GM18502 (cell line): ENCODE data around the gene CALU.

Experiments used
- ATAC-seq: cut with Tn5 transposase; IDR thresholded peaks from one replicate; pipeline ENCODE4 v1.9.1; 2021; ENCODE audit warnings: mild to moderate bottlenecking; ENCODE audit not compliant: unreplicated experiment, poor library complexity

Gene CALU

GRCh38 chr7:128781126-128781525 lies 42.0 kb downstream of the CALU start:
- no peak for ATAC-seq

- ATAC-seq = no peak
These were observed 42.7 kb downstream of the CALU start for GRCh38 chr7:128781851-128782250.

- ATAC-seq = no peak
These were observed 44.1 kb downstream of the CALU start for GRCh38 chr7:128783143-128783861.

DNA sequence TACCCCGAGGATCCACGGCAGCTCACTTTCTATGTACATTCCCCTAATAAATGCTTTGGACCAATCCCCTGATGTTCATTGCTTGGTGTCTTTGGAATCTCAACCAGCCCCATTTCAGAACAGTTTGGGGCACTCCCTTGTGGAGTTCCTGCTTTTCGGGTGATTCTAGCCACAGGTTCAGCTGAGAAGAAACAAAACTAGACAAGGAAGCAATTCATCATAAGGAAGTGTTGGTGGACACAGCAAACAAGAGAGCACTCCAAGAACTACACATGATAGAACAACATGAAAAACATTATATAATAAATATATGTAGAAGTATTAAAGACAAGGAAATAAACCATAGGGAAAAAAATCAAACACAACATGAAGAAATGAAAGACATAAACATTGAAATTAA lies 46.6 kb downstream of the CALU start:
- ATAC-seq = no peak

DNA sequence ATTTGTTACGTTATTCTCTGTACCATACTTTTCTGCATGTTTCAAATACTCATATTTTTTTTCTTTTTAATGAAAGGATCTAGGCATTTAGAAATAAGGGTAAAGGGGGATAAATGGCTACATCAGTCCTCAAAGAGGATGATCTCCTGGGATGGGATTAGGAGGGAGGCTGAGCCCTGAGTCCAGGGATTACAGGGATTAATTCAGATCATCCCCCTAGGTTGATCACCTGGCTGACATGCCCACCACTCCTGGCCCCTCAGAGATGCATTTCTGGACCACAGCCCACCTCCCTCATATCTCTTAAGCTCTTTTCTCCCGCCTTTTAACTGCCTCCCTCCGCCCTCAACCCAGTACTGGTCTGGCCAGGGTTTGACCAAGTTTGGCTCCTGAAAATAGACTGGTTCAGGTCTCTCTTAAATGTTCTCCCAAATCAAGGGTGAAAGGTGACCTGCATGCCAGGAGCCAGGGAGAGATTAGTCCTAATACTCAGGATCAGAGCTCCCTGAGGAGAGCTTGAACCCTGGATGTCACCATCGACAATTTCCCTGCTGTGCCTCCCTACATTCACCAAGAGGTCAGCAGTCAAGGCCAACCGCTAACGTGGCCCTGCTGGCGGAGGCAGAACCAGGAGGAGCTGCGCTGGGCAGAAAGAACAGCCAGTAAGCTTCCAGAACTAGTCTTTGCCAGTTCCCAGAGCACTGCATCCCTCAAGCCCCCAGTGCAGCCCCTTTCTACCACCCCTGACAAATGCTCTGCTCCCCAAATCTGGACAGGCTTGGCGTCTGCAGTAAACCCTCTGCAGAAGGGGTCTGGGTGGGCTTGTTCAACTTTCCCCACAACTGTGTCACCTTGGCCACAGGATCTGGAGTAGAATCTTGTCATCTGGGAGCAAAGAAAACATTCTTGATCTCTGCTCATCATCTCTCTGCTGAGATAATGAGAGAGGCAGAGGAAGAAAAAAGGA lies 49.6 kb downstream of the CALU start:
- no peak for ATAC-seq

- peak; percentile 23 for ATAC-seq
These were observed 51.3 kb downstream of the CALU start for GRCh38 chr7:128790315-128791041.

- ATAC-seq = peak; percentile 86
These were observed 52.2 kb downstream of the CALU start, which contains the start of gene CCDC136 for GRCh38 chr7:128791121-128791971. Gene CCDC136 (plus strand): TSS chr7:128791968. CDS start chr7:128792412, 444 bp downstream.

GRCh38 chr7:128791972-128792327 lies 52.8 kb downstream of the CALU start:
- ATAC-seq = no peak

GRCh38 chr7:128792471-128793180 lies 53.5 kb downstream of the CALU start:
- ATAC-seq = no peak

DNA sequence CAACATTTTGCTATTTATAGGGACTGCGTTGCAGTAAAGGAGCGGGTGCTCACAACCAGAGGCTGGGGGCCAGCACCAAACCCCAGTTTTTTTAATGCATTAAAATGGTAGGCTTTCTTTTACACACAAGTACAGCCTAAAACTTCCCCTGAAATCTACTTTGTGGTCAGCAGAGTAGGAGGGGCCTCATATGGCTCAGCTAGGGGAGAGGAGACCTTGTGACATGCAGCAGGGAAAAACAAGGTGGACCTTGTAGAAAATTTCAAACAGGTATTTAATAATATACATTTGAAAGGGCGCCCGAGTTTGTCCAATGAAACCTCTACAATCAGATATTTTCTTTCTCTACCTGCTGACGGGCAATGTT lies 54.0 kb downstream of the CALU start:
- no peak for ATAC-seq

DNA sequence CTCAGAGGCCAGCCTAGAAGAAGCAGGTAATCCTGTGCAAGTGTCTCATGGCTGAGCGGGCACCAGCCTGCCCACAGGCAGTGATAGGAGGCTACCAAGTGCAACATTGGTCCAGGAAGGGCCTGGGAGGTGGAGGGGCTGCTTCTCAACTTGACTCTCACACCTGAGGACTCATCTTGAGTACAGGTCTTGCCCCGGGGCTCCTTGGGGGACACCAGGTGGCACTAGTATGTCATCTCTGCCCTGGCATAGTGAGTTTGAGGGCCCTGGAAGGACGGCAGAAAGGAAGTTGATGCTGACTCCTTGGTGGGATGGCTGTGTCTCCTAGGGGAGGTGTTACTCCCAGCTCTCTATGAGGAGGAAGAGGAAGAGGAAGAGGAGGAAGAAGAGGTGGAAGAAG lies 54.9 kb downstream of the CALU start:
- no peak for ATAC-seq

- ATAC-seq = no peak
These were observed 55.3 kb downstream of the CALU start for GRCh38 chr7:128794436-128794835.

DNA sequence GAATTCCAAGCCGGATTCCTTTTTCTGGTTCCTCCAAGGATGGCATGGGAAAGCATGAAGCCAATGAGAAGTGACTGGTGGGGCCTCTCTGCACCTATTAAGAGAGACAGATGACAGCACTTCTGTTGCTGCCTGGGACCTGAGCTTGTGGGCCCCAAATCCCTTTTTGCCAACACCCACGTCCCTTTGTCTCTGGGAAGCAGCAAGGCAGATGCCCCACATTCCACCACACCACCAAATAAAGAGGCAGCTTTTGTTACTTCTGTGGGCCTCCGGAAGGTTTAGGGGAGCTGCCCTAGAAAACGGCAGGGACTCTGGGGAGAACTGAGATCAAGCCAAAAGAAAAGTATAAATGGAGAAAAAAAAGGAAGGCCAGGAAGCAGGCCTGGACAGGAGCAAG lies 56.0 kb downstream of the CALU start:
- no peak for ATAC-seq

- no peak for ATAC-seq
These were observed 57.2 kb downstream of the CALU start for GRCh38 chr7:128796327-128796726.

- no peak for ATAC-seq
These were observed 60.3 kb downstream of the CALU start for GRCh38 chr7:128799451-128799850.

DNA sequence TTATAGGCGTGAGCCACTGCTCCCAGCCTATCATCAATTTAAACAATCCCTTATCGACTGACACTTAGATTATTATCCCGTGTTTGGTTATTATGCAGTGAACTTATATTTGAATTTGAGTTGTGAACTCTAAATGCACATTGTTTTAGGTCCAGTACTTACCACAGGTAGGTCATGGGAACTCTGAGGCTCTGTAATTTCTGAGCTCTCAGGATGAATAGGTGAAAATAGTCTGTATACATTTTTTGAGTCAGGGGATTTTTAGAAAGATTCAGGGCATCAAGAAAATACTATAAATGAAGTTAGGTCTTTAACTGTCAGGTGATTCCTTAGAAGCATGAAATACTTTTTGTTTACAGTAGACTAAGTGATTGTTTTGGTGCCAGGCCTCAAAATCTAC lies 61.4 kb downstream of the CALU start:
- no peak for ATAC-seq

- no peak for ATAC-seq
These were observed 61.8 kb downstream of the CALU start for GRCh38 chr7:128801003-128801402.

GRCh38 chr7:128801667-128802418 lies 62.7 kb downstream of the CALU start:
- ATAC-seq = no peak

DNA sequence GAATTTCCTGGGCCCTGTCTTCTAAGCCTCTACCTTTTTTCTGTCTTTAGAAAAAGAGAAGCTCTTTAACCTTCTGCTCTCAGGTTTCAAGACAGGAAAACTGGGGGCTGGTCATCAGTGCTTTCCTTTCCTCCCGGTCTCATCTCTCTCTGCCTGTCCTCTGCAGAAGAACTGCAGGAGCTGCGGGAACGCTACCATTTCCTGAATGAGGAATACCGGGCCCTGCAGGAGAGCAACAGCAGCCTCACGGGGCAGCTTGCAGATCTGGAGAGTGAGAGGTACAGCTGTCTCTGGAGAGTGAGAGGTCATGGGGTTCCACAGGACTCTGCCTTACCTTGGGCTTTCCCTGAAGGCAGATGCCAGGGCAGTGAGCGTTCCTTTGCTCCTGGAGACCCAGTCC lies 65.3 kb downstream of the CALU start:
- no peak for ATAC-seq
